Testis (tissue), 3 donors: ENCODE measurements around the gene NRXN3. TPM values are rescaled to one million over a fixed set of nuclear protein-coding genes. Genes with fewer than 3 reads are reported as not detected.

Source experiments
- DNase-seq: peaks from one replicate; pipeline ENCODE4 v3.0.0-alpha.2; 2019
- H3K27ac ChIP-seq, 2 donors: fragments of 200-600 bp; sonication (generic); one replicate each; pipeline ENCODE4 v1.5.1; 2019
- H3K27me3 ChIP-seq: fragments of 200-600 bp; sonication (generic); one replicate; pipeline ENCODE4 v1.5.1; 2019
- H3K36me3 ChIP-seq: fragments of 200-600 bp; sonication (generic); one replicate; pipeline ENCODE4 v1.5.1; 2017; ENCODE audit warnings: low read depth; ENCODE audit errors: missing control alignments
- H3K4me1 ChIP-seq: fragments of 200-600 bp; sonication (generic); one replicate; pipeline ENCODE4 v1.5.1; 2019
- H3K4me3 ChIP-seq, 2 donors: fragments of 200-600 bp; sonication (generic); one replicate each; pipeline ENCODE4 v1.5.1; 2017 to 2019
- H3K9me3 ChIP-seq: fragments of 200-600 bp; sonication (generic); one replicate; pipeline ENCODE4 v1.5.1; 2017
- CTCF ChIP-seq, 3 experiments: fragments of 450-650 bp in 2 of 3; fragments of 200-600 bp in 1 of 3; sonication (generic) in 1 of 3; IDR thresholded peaks; one replicate each; pipeline ENCODE4 v1.5.1; 2016 to 2019; ENCODE audit warnings: antibody characterized with exemption in 3 of 3, mild to moderate bottlenecking in 2 of 3, moderate library complexity in 1 of 3
- POLR2A ChIP-seq: fragments of 450-650 bp; IDR thresholded peaks from one replicate; pipeline ENCODE4 v1.6.1; 2017; ENCODE audit warnings: antibody characterized with exemption, mild to moderate bottlenecking, moderate library complexity
- WGBS, 2 donors: methylation state at CpG; one replicate each; pipeline ENCODE4 v1.1.5; 2018; 5-methylcytosine and 5-hydroxymethylcytosine counted together
- intact Hi-C: fragments of 100-400 bp; cut with DNase I; formaldehyde crosslinking; loops from one replicate; pipeline ENCODE4 v1.15.1; 2023; ENCODE audit warnings: low total_unique reads
- polyA plus RNA-seq: library from polyadenylated mRNA; stranded (reverse); fragments of 350-450 nt; fragmentation: Illumina TruSeq; extraction: RNeasy Lipid Tissue Mini Kit (QIAGEN cat#74804); gene quantifications from one replicate; pipeline ENCODE4 v1.2.3, GENCODE V29; 2014; ENCODE audit warnings: low read depth, low replicate concordance; ENCODE audit not compliant: insufficient read depth
- total RNA-seq, 2 donors: library from RNA; depleted of rRNA; stranded (reverse); fragments of >200 nt; gene quantifications; one replicate each; pipeline ENCODE4 v1.2.3, GENCODE V29; 2016

Gene NRXN3
- total and polyA plus RNA-seq, 3 donors from 2014 or later, result 3.5 to 8.0 (median 3.9) TPM

GRCh38 chr14:78178971-78179370 is 8.8 kb downstream of the NRXN3 start:
- H3K27me3 ChIP-seq, result no peaks in the 10 kb centered on the region
- no peaks in the 10 kb centered on the region for H3K9me3 ChIP-seq
- TF ChIP-seq CTCF (IDR thresholded peaks at IDR 0.05), result no peak
- TF ChIP-seq POLR2A, result no peak
- DNase-seq, result no peak
- intact Hi-C loops, result no loop called here
- H3K4me1 ChIP-seq, result no peaks in the 10 kb centered on the region
- WGBS, 2 donors, result 85% methylated on average over 3 of the region's 3 CpGs
- no peaks in the 10 kb centered on the region for H3K36me3 ChIP-seq
- H3K4me3 ChIP-seq, result no peak overlapping the region
- H3K27ac ChIP-seq, result no peak overlapping the region

- intact Hi-C loops, result no loop called here
- no peak for TF ChIP-seq POLR2A
- no peak for TF ChIP-seq CTCF (IDR thresholded peaks at IDR 0.05)
- no peaks in the 10 kb centered on the region for H3K27me3 ChIP-seq
- H3K4me1 ChIP-seq, result no peaks in the 10 kb centered on the region
- no peak overlapping the region for H3K4me3 ChIP-seq
- DNase-seq, result no peak
- H3K9me3 ChIP-seq, result no peaks in the 10 kb centered on the region
- no peaks in the 10 kb centered on the region for H3K36me3 ChIP-seq
- 70 to 93% methylated on average over 3 of the region's 3 CpGs for WGBS, 2 donors
- no peak overlapping the region for H3K27ac ChIP-seq
These were observed 11.1 kb downstream of the NRXN3 start for GRCh38 chr14:78181270-78181669.

GRCh38 chr14:78182722-78183121 is 12.5 kb downstream of the NRXN3 start:
- 79 to 89% methylated on average over 7 of the region's 7 CpGs for WGBS, 2 donors
- H3K9me3 ChIP-seq, result no peaks in the 10 kb centered on the region
- H3K4me1 ChIP-seq, result no peaks in the 10 kb centered on the region
- H3K4me3 ChIP-seq, result no peak overlapping the region
- no peak overlapping the region for H3K27ac ChIP-seq
- no peaks in the 10 kb centered on the region for H3K27me3 ChIP-seq
- DNase-seq, result no peak
- TF ChIP-seq CTCF (IDR thresholded peaks at IDR 0.05), result no peak
- no peak for TF ChIP-seq POLR2A
- intact Hi-C loops, result no loop called here
- no peaks in the 10 kb centered on the region for H3K36me3 ChIP-seq

GRCh38 chr14:78184157-78184556 is 14.0 kb downstream of the NRXN3 start:
- Histone ChIP-seq H3K36me3 (no peaks in the 10 kb centered on the region), H3K4me1 (no peaks in the 10 kb centered on the region), H3K27me3 (no peaks in the 10 kb centered on the region), H3K27ac (no peak overlapping the region), H3K4me3 (no peak overlapping the region), H3K9me3 (no peaks in the 10 kb centered on the region)
- 91 to 94% methylated on average over 5 of the region's 5 CpGs for WGBS, 2 donors
- intact Hi-C loops, result no loop called here
- no peak for TF ChIP-seq CTCF (IDR thresholded peaks at IDR 0.05)
- no peak for TF ChIP-seq POLR2A
- DNase-seq, result no peak

GRCh38 chr14:78186277-78186676 is 16.1 kb downstream of the NRXN3 start:
- TF ChIP-seq CTCF (IDR thresholded peaks at IDR 0.05) (no peak), POLR2A (no peak)
- WGBS, 2 donors, result 90 to 97% methylated on average over 6 of the region's 6 CpGs
- no peak for DNase-seq
- no peaks in the 10 kb centered on the region for H3K4me1 ChIP-seq
- H3K36me3 ChIP-seq, result no peaks in the 10 kb centered on the region
- no peak overlapping the region for H3K4me3 ChIP-seq
- no peaks in the 10 kb centered on the region for H3K9me3 ChIP-seq
- no peaks in the 10 kb centered on the region for H3K27me3 ChIP-seq
- intact Hi-C loops, result no loop called here
- H3K27ac ChIP-seq, result no peak overlapping the region
